ENCODE data around the gene HNF1B.
"Not testable (repeated sequence)": the region's sequence is repeated elsewhere in the genome, so short reads cannot be mapped to it uniquely, and the experiment has no call there.

DNA sequence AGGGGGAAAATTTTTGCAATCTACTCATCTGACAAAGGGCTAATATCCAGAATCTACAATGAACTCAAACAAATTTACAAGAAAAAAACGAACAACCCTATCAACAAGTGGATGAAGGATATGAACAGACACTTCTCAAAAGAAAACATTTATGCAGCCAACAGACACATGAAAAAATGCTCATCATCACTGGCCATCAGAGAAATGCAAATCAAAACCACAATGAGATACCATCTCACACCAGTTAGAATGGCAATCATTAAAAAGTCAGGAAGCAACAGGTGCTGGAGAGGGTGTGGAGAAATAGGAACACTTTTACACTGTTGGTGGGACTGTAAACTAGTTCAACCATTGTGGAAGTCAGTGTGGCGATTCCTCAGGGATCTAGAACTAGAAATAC is 64.9 kb downstream of the HNF1B start:
- not testable (repeated sequence) for TF ChIP-seq POLR2A (IDR thresholded peaks at IDR 0.05; ENCODE audit: low read depth, low read length); TAF1 (IDR thresholded peaks at IDR 0.05; ENCODE audit: borderline replicate concordance, low read depth, low read length); POLR2AphosphoS5 (IDR thresholded peaks at IDR 0.05; ENCODE audit: low read depth, low read length)

Measured in GM12892 (cell line).